Spinal cord (tissue), 10 donors: ENCODE data around the gene RPS6KA4. TPM values are rescaled to one million over a fixed set of nuclear protein-coding genes. Genes with fewer than 3 reads are reported as not detected.

Experiments used
- DNase-seq, 6 donors: peaks; one replicate each; pipeline versions ENCODE4 v3.0.0 to v3.0.0-alpha.2; 2013 to 2015; ENCODE audit warnings: low spot score in 6 of 6, low read depth in 4 of 6
- H3K27ac ChIP-seq: one replicate; pipeline ENCODE4 v1.5.1; 2013; ENCODE audit warnings: low read depth, low read length, control low read depth
- H3K27me3 ChIP-seq: one replicate; pipeline ENCODE4 v1.6.1; 2013; ENCODE audit warnings: low read length; ENCODE audit not compliant: control insufficient read depth, insufficient read depth
- H3K36me3 ChIP-seq: one replicate; pipeline ENCODE4 v1.6.1; 2013; ENCODE audit warnings: low read length; ENCODE audit not compliant: control insufficient read depth, insufficient read depth
- H3K4me1 ChIP-seq: one replicate; pipeline ENCODE4 v1.6.1; 2013; ENCODE audit warnings: low read length; ENCODE audit not compliant: control insufficient read depth, insufficient read depth
- H3K4me3 ChIP-seq: one replicate; pipeline ENCODE4 v1.5.1; 2013; ENCODE audit warnings: low read depth, low read length, control low read depth
- H3K9me3 ChIP-seq: one replicate; pipeline ENCODE4 v1.6.1; 2013; ENCODE audit warnings: low read length; ENCODE audit not compliant: control insufficient read depth, insufficient read depth
- WGBS: methylation state at CpG from one replicate; pipeline ENCODE4 v1.1.5; 2013; ENCODE audit warnings: missing lambda C conversion rate; ENCODE audit not compliant: insufficient coverage; 5-methylcytosine and 5-hydroxymethylcytosine counted together
- polyA plus RNA-seq, 2 donors: library from polyadenylated mRNA; unstranded; fragments of 120-200 nt; gene quantifications; one replicate each; pipeline ENCODE4 v1.2.1, GENCODE V29; 2013; ENCODE audit not compliant: insufficient read length in 2 of 2
- total RNA-seq, 2 donors: library from RNA; depleted of rRNA in 1 of 2; stranded (reverse); fragments of 120-200 nt in 1 of 2; fragments of >200 nt in 1 of 2; gene quantifications; one replicate each; pipeline versions ENCODE4 v1.2.3 to v1.2.4, GENCODE V29; 2013 to 2014
- donor health status: healthy.

The RPS6KA4 gene
- total and polyA plus RNA-seq, 4 donors = 11.3 to 27.2 (median 20.6) TPM

- Histone ChIP-seq H3K27me3 (peaks cover 21% of the 10 kb centered on the region), H3K4me3 (no peak overlapping the region), H3K9me3 (no peaks in the 10 kb centered on the region), H3K27ac (no peak overlapping the region), H3K4me1 (peaks cover 30% of the 10 kb centered on the region), H3K36me3 (peaks cover 7% of the 10 kb centered on the region)
- 85% methylated on average over 2 of the region's 4 CpGs for WGBS
- DNase-seq = no peak
Observed at GRCh38 chr11:64339286-64339685, 19.7 kb upstream of the RPS6KA4 start.

GRCh38 chr11:64339754-64340408, 19.1 kb upstream of the RPS6KA4 start, which contains the start of gene CCDC88B:
CCDC88B (plus strand) TSS chr11:64340204; CDS start chr11:64340267, 63 bp downstream.
- no peak within 1 kb of the TSS for H3K4me3 ChIP-seq
- peaks cover 11% of the 10 kb centered on the region for H3K36me3 ChIP-seq
- peaks cover 21% of the 10 kb centered on the region for H3K27me3 ChIP-seq
- DNase-seq = no peak
- H3K27ac ChIP-seq = no peak within 1 kb of the TSS
- 78% methylated on average over 16 of the region's 16 CpGs for WGBS
- H3K4me1 ChIP-seq = peaks cover 30% of the 10 kb centered on the region
- H3K9me3 ChIP-seq = no peaks in the 10 kb centered on the region

GRCh38 chr11:64340671-64341335, 18.2 kb upstream of the RPS6KA4 start:
- Histone ChIP-seq H3K4me3 (no peak overlapping the region), H3K27me3 (peaks cover 21% of the 10 kb centered on the region), H3K9me3 (no peaks in the 10 kb centered on the region), H3K4me1 (peaks cover 30% of the 10 kb centered on the region), H3K36me3 (peaks cover 11% of the 10 kb centered on the region), H3K27ac (no peak overlapping the region)
- WGBS = 13% methylated on average over 30 of the region's 33 CpGs
- DNase-seq = no peak

- Histone ChIP-seq H3K4me3 (no peak overlapping the region), H3K27ac (no peak overlapping the region), H3K36me3 (peaks cover 11% of the 10 kb centered on the region), H3K27me3 (peaks cover 21% of the 10 kb centered on the region), H3K4me1 (peaks cover 30% of the 10 kb centered on the region), H3K9me3 (no peaks in the 10 kb centered on the region)
- WGBS = 79% methylated on average over 21 of the region's 21 CpGs
- DNase-seq = no peak
Observed at GRCh38 chr11:64341429-64341828, 17.5 kb upstream of the RPS6KA4 start.

- H3K4me1 ChIP-seq = peaks cover 30% of the 10 kb centered on the region
- H3K27ac ChIP-seq = peak overlapping the region; percentile 57
- H3K9me3 ChIP-seq = no peaks in the 10 kb centered on the region
- H3K36me3 ChIP-seq = peaks cover 11% of the 10 kb centered on the region
- WGBS = 15% methylated on average over 53 of the region's 55 CpGs
- H3K4me3 ChIP-seq = peak overlapping the region; percentile 33
- peaks cover 21% of the 10 kb centered on the region for H3K27me3 ChIP-seq
- peak in 2 of 6 donors; percentile 68 to 81 for DNase-seq
Observed at GRCh38 chr11:64341851-64342791, 16.8 kb upstream of the RPS6KA4 start.

GRCh38 chr11:64342869-64343745, 15.9 kb upstream of the RPS6KA4 start:
- WGBS = 56% methylated on average over 18 of the region's 29 CpGs
- Histone ChIP-seq H3K27me3 (peaks cover 21% of the 10 kb centered on the region), H3K9me3 (no peaks in the 10 kb centered on the region), H3K4me1 (peaks cover 32% of the 10 kb centered on the region), H3K4me3 (no peak overlapping the region), H3K36me3 (peaks cover 11% of the 10 kb centered on the region), H3K27ac (no peak overlapping the region)
- DNase-seq = no peak

- no peak for DNase-seq
- Histone ChIP-seq H3K27me3 (peaks cover 21% of the 10 kb centered on the region), H3K36me3 (peaks cover 11% of the 10 kb centered on the region), H3K9me3 (no peaks in the 10 kb centered on the region), H3K27ac (no peak overlapping the region), H3K4me1 (peaks cover 37% of the 10 kb centered on the region), H3K4me3 (no peak overlapping the region)
- 83% methylated on average over 17 of the region's 18 CpGs for WGBS
Observed at GRCh38 chr11:64343767-64344559, 15.0 kb upstream of the RPS6KA4 start.

- peaks cover 11% of the 10 kb centered on the region for H3K36me3 ChIP-seq
- peaks cover 37% of the 10 kb centered on the region for H3K4me1 ChIP-seq
- peaks cover 21% of the 10 kb centered on the region for H3K27me3 ChIP-seq
- H3K9me3 ChIP-seq = no peaks in the 10 kb centered on the region
- no peak overlapping the region for H3K4me3 ChIP-seq
- no peak overlapping the region for H3K27ac ChIP-seq
- WGBS = 93% methylated on average over 28 of the region's 28 CpGs
- no peak for DNase-seq
Observed at GRCh38 chr11:64344787-64345186, 14.2 kb upstream of the RPS6KA4 start.
